HG03457 (cell line): ENCODE data around the gene PRR22.
"Not testable (repeated sequence)": the region's sequence is repeated elsewhere in the genome, so short reads cannot be mapped to it uniquely, and the experiment has no call there.

ENCODE experiments used
- ATAC-seq: cut with Tn5 transposase; IDR thresholded peaks from one replicate; pipeline ENCODE4 v1.9.1; 2021; ENCODE audit warnings: moderate number of reproducible peaks; ENCODE audit not compliant: unreplicated experiment

The PRR22 gene

DNA sequence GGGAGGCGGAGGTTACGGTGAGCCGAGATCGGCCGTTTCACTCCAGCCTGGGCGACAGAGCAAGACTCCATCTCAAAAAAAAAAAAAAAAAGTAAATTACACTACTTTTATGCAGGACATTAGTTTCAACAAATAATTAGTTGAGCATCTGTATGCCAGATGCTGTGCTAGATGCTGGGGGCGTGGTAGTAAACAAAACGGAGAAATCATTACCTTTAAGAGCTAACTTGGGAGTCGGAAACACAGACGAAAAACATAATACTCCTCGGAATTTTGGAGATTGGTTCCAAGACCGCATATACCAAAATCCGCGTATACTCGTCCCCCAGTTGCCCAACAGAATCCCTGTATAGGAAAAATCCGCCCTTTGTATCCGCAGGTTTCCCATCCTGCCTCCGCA, 7.7 kb upstream of the PRR22 start:
- ATAC-seq = no peak

GRCh38 chr19:5790559-5791520, 6.3 kb upstream of the PRR22 start, which contains the start of gene DUS3L:
Gene DUS3L, minus strand, starts transcription at chr19:5791163. Its CDS starts 22 bp downstream, at chr19:5791141.
- ATAC-seq = peak; percentile 73

GRCh38 chr19:5789886-5790558, 5.5 kb upstream of the PRR22 start:
- no peak for ATAC-seq

DNA sequence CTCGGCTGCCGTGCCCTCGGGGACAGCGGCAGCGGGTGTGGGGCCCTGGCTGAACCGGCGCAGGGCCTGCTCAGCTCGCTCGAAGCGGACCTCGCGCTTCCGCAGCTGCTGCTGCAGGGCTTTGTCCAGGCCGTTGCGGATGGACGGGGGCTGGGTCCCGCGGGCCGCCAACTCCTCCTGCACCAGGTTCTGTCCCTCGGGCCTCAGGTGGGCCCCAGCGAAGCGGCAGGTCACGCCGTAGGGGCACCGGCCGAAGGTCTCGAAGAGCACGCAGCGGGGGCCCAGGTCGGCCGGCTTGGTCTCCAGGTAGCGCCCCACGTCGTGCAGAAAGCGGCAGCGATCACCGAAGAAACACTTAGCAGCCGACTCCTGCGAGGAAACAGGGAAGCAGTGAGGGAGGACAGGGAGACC, 4.8 kb upstream of the PRR22 start:
- no peak for ATAC-seq

- no peak for ATAC-seq
Measured at GRCh38 chr19:5788422-5788821, 3.9 kb upstream of the PRR22 start.

DNA sequence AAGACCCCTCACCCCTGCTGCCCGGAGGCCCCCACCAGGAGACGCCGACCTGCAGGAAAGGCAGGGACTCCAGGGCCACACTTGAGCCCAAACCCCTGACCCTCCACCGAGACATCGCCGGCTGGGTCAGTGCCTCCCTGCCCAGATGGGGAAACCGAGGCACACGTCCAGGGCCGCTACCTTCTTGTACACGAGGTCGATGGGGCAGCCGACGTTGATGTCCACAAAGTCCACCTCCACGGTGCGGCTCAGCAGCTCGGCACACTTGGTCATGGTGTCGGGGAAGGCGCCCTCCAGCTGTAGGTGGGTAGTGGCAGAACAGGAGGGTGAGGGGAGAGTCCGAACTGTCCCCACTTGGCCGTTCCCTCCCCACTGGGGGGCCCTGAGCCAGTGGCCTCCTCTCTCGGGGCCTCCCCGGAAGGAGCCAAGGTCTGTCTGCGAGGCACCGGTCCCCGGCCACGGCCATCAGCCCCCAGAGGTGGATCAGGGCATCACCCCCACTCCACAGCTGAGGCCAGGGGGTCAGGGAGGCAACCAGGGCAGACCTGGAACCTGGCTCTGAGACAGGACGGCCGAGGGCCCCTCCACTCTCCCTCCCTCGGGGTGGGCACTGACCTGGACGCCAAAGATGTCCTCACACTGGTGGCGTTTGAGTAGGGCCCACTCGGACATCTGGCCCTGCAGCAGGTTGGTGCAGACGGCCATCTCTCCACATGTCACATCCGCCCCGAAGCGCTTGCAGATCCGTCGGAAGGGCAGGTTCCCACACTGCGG, 3.0 kb upstream of the PRR22 start:
- ATAC-seq = no peak

- ATAC-seq = no peak
Measured at GRCh38 chr19:5786593-5787408, 2.3 kb upstream of the PRR22 start.

DNA sequence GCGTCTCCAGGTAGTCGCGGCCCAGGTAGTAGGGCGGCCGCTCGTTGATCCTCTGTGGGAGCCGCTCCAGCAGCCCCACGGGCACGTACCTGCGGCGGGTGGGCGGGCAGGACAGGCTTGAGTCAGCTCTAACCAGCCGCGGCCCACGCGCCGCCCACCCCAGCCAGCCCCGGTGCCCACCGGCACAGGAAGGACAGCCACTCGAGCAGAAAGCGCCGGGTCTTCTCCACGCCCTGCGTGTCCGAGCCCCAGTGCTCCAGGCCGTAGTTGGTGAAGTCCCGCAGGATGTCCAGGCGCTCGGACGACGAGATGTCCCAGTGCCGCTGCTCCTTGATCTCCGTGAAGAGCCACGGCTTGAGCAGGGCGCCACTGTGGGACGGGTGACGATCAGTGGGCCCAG, 877 bp upstream of the PRR22 start:
- ATAC-seq = no peak

DNA sequence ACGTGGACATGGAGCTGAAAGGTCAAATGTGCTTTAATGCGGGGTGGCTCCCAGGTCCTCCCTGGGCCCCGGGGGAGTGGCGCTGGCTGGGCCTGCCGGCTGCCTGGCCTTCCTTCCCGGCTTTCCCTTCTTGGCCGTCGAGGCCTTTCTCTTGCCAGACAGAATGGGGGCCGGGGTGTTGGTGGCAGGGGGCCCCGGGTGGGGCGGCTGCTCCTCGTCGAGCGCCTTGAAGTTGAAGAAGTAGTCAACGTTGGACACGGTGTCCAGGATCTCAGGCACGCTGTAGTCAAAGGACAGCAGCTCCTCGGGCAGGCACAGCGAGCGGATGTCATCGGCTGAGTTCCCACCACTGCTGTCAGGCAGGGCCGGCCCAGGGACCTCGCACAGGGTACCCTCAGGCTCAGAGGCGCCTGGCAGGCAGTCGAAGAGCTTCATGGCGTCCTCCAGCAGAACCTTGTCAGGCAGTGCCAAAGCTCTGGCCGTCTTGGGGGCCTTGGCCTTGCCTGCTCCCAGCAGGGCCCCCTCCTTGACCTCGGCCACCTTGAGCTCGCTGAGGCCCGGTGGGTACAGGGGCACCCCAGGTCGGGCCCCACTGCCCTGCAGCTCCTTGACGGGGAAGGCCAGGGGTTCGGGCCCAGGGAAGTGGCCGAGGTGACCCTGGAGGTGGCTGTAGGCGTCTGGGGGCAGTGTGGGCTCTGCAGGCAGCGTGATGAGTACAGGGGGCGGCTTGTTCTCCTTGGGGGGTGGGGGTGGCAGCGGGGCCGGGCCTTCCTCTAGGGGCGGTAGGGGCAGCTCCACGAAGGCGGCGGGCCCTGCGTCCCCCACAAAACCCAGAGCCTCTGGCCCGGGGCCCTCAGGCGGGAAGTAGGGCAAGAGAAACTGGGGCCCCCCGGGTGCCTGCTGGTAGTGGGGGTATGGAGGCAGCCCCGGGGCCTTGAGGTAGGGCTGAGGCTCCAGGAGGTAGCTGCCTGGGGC, 1.3 kb downstream of the PRR22 start:
- no peak for ATAC-seq

DNA sequence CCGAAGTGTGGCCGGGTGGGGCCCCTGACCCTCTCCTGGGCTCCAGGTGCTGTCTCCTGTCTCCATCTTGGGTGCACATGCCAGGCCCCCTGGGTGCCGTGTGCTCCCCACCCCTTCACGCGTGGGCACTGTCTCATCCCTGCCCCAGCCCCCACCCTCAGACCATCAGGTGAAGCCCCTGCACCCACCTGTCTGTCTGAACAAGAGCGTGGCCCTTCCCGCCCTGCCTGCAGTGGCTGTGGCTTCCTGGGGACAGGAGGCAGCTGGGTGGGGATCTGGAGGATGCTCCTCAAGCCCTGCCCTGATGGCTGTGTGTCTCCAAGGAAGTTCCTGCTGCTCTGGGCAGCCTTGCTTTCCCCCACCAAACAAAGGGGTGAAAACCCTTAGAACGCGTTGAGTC, 2.2 kb downstream of the PRR22 start:
- no peak for ATAC-seq

DNA sequence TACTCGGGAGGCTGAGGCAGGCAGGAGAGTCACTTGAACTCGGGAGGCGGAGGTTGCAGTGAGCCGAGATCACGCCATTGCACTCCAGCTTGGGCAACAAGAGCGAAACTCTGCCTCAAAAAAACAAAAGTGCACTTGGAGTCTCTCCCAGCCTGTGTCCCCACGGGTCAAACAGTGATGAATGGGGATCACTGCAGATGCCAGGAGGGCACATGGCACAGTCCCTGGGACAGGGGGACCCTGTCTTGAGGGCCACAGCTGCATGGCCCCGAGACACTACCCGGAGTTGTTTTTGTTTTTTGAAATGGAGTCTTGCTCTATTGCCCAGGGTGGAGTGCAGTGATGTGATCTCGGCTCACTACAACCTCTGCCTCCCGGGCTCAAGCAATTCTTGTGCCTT, 3.6 kb downstream of the PRR22 start:
- not testable (repeated sequence) for ATAC-seq

GRCh38 chr19:5778402-5778801, 6.1 kb downstream of the PRR22 start:
- no peak for ATAC-seq

- no peak for ATAC-seq
Measured at GRCh38 chr19:5775668-5776309, 8.8 kb downstream of the PRR22 start.

GRCh38 chr19:5774921-5775320, 9.6 kb downstream of the PRR22 start:
- no peak for ATAC-seq

- ATAC-seq = no peak
Measured at GRCh38 chr19:5773276-5773675, 11.3 kb downstream of the PRR22 start.

DNA sequence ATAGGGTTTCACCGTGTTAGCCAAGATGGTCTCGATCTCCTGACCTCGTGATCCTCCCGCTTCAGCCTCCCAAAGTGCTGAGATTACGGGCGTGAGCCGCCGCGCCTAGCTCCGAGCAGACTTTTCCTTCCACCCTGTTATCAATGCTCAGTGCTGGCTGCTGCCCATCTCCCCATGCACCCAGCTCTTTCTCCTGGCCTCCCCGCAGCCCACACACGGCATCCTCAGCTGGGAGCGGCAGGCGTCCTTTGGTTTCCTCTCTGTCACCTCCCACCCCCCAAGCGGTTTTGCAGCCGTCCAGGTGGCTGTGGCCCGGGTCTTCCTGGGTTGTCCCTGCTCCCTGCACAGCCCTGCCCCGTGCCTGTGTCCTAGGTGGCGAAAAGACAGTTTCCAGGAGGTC, 12.1 kb downstream of the PRR22 start:
- ATAC-seq = no peak

DNA sequence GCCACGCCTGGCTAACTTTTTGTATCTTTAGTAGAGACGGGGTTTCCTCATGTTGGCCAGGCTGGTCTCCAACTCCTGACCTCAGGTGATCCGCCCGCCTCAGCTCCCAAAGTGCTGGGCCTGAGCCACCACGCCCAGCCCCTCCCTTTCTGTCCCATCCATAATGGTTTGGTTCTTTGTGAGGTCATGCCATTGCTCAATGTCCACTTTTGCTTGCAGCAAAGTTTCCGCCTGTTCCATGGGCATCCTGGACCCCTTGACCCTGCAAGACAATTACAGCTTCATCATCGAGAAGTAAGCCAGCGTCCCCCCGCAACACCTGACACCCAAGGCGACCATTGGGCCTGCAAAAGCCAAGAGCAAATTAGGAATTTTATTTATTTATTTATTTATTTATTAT, 16.6 kb downstream of the PRR22 start:
- ATAC-seq = no peak

DNA sequence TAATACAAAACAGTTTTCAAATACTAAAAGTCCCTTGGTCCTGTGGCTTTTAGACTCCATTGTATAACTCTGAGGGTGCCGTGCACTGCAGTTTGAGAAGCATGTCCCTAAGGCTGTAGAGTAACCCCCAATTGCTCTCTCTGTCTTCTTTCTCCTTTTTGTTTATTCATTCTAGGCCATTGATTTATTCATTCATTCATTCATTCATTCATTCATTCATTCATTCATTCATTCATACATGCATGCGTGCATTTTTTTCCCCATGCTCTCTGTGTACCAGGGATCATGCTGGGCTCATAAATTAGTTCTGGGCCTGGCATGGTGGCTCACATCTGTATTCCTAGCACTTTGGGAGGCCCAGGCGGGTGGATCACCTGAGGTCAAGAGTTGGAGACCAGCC, 19.3 kb downstream of the PRR22 start:
- ATAC-seq = no peak
